DND-41 (cell line): ENCODE data around the gene FBXW8.

ENCODE experiments used
- ATAC-seq: fragments of 200-7000 bp; cut with Tn5 transposase; 3 replicates; pipeline ENCODE4 v1.9.1; 2021; ENCODE audit warnings: low read depth; ENCODE audit not compliant: insufficient read depth
- DNase-seq: peaks from one replicate; pipeline ENCODE4 v3.0.0-alpha.2; 2020
- H2AFZ ChIP-seq: 2 replicates; pipeline ENCODE4 v1.6.0; 2012; ENCODE audit warnings: low read depth, low read length
- H3K27ac ChIP-seq: 2 replicates; pipeline ENCODE4 v1.5.1; 2012; ENCODE audit warnings: low read length, inconsistent platforms
- H3K27me3 ChIP-seq: fragments of 200-600 bp; sonication (generic); 2 replicates; pipeline ENCODE4 v1.6.0; 2012; ENCODE audit warnings: low read length, mild to moderate bottlenecking, inconsistent platforms; ENCODE audit not compliant: insufficient read depth, poor library complexity
- H3K36me3 ChIP-seq: 2 replicates; pipeline ENCODE4 v1.5.1; 2012; ENCODE audit warnings: low read length, inconsistent platforms; ENCODE audit not compliant: insufficient read depth
- H3K4me1 ChIP-seq: 2 replicates; pipeline ENCODE4 v1.5.1; 2012; ENCODE audit warnings: mild to moderate bottlenecking, low read length; ENCODE audit not compliant: insufficient read depth
- H3K4me2 ChIP-seq: 2 replicates; pipeline ENCODE4 v1.6.0; 2012; ENCODE audit warnings: mild to moderate bottlenecking, moderate library complexity, low read length, inconsistent platforms; ENCODE audit not compliant: insufficient read depth
- H3K4me3 ChIP-seq, 2 experiments: fragments of 200-600 bp in 1 of 2; shearing (Covaris generic) in 1 of 2; 2 replicates each; pipeline ENCODE4 v1.5.1; 2012 to 2016; ENCODE audit warnings: inconsistent platforms in 2 of 2, low read length in 2 of 2, mild to moderate bottlenecking in 2 of 2, low read depth in 1 of 2, moderate library complexity in 1 of 2
- H3K79me2 ChIP-seq: 2 replicates; pipeline ENCODE4 v1.6.0; 2012; ENCODE audit warnings: low read length, inconsistent platforms; ENCODE audit not compliant: insufficient read depth
- H3K9ac ChIP-seq: 2 replicates; pipeline ENCODE4 v1.6.0; 2012; ENCODE audit warnings: low read depth, mild to moderate bottlenecking, inconsistent platforms, low read length, moderate library complexity
- H3K9me3 ChIP-seq: 2 replicates; pipeline ENCODE4 v1.5.1; 2012; ENCODE audit warnings: low read length, moderate library complexity, mild to moderate bottlenecking, inconsistent platforms; ENCODE audit not compliant: insufficient read depth, severe bottlenecking
- H4K20me1 ChIP-seq: 2 replicates; pipeline ENCODE4 v1.6.0; 2012; ENCODE audit warnings: low read length; ENCODE audit not compliant: insufficient read depth
- EZH2 ChIP-seq: IDR thresholded peaks from 3 replicates; pipeline ENCODE4 v1.6.1; 2012; ENCODE audit warnings: borderline replicate concordance, low read depth, mild to moderate bottlenecking, moderate library complexity, low read length, inconsistent platforms; ENCODE audit not compliant: severe bottlenecking
- TF ChIP-seq, protein P1 (sequence below): IDR thresholded peaks from 2 replicates; pipeline ENCODE4 v1.5.1; 2012; ENCODE audit warnings: borderline replicate concordance, low read length, moderate library complexity, mild to moderate bottlenecking; ENCODE audit not compliant: poor library complexity, severe bottlenecking; ENCODE audit errors: extremely low read depth

FBXW8 gene

DNA sequence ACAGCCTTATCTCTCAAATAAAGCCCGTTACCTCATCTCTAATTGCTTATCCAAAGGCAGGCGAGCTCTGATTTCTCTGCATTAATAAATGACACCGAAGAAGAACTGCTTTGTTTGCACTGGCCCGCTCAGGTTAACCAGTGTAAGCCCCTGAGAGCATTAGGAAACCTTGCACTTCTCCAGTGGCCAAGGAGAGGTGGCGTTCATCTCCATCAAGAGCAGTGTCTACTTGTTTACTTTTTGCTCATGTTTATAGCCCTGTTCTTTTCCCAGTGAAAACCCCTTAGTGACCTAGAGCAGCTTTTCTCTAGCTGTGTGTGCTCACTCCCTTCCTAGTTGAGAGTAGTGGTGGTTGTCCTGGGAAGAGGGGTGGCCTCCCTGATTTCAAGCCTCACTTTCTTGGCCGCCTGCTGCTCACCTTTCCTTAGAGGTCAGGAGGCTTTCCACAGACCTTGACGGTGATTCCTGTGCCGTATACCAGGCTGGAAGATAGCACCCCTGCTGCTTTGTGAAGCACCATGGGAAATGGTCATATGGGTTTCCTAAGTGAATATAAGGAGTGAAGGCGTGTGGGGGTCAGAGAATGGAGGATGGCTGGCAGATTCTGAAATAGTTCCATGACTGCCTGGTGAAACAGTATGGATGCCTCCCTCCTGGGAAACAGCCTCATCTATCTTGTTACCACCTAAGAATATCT, 16.6 kb downstream of the FBXW8 start:
- DNase-seq (no peak), ATAC-seq (no peak)
- Histone ChIP-seq H3K4me3 (no peak overlapping the region), H3K27me3 (no peaks in the 10 kb centered on the region), H3K36me3 (peaks cover 14% of the 10 kb centered on the region; the same call in 1 of the 2 replicates), H3K79me2 (no peaks in the 10 kb centered on the region), H3K4me2 (no peak overlapping the region), H3K9ac (no peak overlapping the region), H3K4me1 (peaks cover 20% of the 10 kb centered on the region), H2AFZ (no peak overlapping the region), H3K27ac (no peak overlapping the region), H4K20me1 (peaks cover 45% of the 10 kb centered on the region), H3K9me3 (no peaks in the 10 kb centered on the region)
- TF ChIP-seq EZH2 = no peak
- TF ChIP-seq, protein P1, sequence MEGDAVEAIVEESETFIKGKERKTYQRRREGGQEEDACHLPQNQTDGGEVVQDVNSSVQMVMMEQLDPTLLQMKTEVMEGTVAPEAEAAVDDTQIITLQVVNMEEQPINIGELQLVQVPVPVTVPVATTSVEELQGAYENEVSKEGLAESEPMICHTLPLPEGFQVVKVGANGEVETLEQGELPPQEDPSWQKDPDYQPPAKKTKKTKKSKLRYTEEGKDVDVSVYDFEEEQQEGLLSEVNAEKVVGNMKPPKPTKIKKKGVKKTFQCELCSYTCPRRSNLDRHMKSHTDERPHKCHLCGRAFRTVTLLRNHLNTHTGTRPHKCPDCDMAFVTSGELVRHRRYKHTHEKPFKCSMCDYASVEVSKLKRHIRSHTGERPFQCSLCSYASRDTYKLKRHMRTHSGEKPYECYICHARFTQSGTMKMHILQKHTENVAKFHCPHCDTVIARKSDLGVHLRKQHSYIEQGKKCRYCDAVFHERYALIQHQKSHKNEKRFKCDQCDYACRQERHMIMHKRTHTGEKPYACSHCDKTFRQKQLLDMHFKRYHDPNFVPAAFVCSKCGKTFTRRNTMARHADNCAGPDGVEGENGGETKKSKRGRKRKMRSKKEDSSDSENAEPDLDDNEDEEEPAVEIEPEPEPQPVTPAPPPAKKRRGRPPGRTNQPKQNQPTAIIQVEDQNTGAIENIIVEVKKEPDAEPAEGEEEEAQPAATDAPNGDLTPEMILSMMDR = no peak

DNA sequence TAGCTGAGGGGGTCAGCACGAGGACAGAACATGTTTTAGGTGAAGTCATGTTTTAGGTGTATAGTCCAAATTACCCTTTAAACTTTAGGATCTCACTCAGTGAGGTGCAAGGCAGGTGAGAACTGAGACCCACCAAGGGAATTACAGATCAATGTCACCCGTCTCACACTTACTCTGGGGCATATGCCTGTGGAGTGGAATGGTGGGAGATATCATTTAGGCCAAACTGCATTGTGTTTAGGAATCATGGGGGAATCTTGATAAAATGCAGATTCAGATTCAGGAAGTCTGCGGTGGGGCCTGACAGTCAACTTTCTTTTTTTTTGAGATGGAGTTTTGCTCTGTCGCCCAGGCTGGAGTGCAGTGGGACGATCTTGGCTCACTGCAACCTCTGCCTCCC, 17.8 kb downstream of the FBXW8 start:
- peaks cover 14% of the 10 kb centered on the region; the same call in 1 of the 2 replicates for H3K36me3 ChIP-seq
- H3K79me2 ChIP-seq = no peaks in the 10 kb centered on the region
- H3K27ac ChIP-seq = no peak overlapping the region
- ATAC-seq = no peak
- H3K4me2 ChIP-seq = no peak overlapping the region
- no peak overlapping the region for H2AFZ ChIP-seq
- no peaks in the 10 kb centered on the region for H3K27me3 ChIP-seq
- DNase-seq = no peak
- H3K4me3 ChIP-seq = no peak overlapping the region
- H4K20me1 ChIP-seq = peaks cover 40% of the 10 kb centered on the region
- no peak overlapping the region for H3K9ac ChIP-seq
- TF ChIP-seq, protein P1 = no peak
- TF ChIP-seq EZH2 = no peak
- H3K9me3 ChIP-seq = no peaks in the 10 kb centered on the region
- H3K4me1 ChIP-seq = peaks cover 20% of the 10 kb centered on the region

DNA sequence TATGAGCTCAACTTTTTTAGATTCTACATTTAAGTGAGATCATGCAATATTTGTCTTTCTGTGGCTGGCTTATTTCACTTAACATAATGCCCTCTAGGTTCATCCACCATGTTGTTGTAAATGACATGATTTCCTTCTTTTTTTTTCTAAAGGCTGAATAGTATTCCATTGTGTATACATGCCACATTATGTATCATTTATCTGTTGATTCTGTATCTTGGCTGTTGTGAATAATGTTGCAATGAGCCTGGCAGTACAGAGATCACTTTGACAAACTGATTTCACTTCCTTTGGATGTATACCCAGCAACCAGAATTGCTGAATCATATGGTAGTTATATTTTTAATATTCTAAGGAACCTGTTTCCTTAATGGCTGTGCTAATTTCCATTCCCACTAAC, 19.1 kb downstream of the FBXW8 start:
- Histone ChIP-seq H3K9me3 (no peaks in the 10 kb centered on the region), H3K4me3 (no peak overlapping the region), H3K27ac (no peak overlapping the region), H4K20me1 (peaks cover 35% of the 10 kb centered on the region), H3K79me2 (no peaks in the 10 kb centered on the region), H2AFZ (no peak overlapping the region), H3K4me2 (no peak overlapping the region), H3K9ac (no peak overlapping the region), H3K4me1 (peaks cover 8% of the 10 kb centered on the region), H3K36me3 (peaks cover 14% of the 10 kb centered on the region; the same call in 1 of the 2 replicates), H3K27me3 (no peaks in the 10 kb centered on the region)
- TF ChIP-seq EZH2 = no peak
- TF ChIP-seq, protein P1 = no peak
- ATAC-seq = no peak
- no peak for DNase-seq

DNA sequence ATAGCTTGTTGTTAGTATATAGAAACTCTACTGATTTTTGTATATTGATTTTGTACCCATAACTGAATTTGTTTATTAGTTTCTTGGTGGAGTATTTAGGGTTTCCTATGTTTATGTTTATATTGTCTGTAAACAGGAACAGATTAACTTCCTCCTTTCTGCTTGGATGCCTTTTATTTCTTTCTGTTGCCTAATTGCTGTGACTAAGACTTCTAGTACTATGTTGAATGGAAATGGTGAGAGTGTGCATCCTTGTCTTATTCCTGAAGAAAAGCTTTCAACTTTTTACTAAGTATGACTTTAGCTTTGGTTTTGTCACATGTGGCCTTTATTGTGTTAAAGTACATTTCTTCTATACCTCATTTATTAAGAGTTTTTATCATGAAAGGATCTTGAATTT, 20.9 kb downstream of the FBXW8 start:
- Histone ChIP-seq H3K36me3 (peaks cover 21% of the 10 kb centered on the region), H3K4me1 (no peaks in the 10 kb centered on the region), H3K27ac (no peak overlapping the region), H2AFZ (no peak overlapping the region), H4K20me1 (peaks cover 21% of the 10 kb centered on the region), H3K27me3 (no peaks in the 10 kb centered on the region), H3K9ac (no peak overlapping the region), H3K79me2 (no peaks in the 10 kb centered on the region), H3K4me3 (no peak overlapping the region), H3K9me3 (no peaks in the 10 kb centered on the region), H3K4me2 (no peak overlapping the region)
- DNase-seq = no peak
- TF ChIP-seq, protein P1 = no peak
- no peak for TF ChIP-seq EZH2
- ATAC-seq = no peak
